ENCODE results near the gene DICER1. TPM values are rescaled to one million over a fixed set of nuclear protein-coding genes. Genes with fewer than 3 reads are reported as not detected.

DICER1 gene
- total and polyA plus RNA-seq, 2 donors (not counting 3 experiments of a cell fraction or from before 2014, with no cell fraction given), result 8.3 to 43.6 TPM

DNA sequence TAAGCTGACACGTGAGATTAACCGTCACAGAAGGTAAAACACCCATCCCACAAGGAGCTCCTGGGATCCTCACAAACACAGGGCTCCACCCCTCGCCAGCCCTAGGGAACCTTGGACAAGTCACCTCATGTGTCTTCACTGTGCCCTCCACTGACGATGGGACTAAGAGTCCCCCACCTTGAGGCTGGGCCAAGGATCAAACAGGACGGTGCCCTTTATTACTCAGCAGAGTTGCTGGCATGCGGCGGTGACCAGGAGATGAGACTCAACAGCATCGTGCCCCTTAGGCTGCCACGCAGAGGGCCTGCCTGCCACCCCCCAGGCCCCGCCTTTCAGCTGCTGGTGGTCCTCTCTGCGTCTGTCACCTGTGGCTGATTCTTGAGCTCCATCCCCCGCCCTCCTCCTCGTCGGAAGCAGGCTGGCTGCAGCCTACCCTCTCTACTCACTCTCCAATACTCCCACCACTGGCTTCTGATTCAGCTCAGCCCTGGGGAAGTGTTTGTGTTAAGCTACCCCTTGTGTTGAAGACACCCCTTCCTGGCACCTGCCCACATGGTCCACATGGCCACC, 105.2 kb downstream of the DICER1 start:
- H3K4me3 ChIP-seq (replicated peaks in 1 of 3; ENCODE audit: insufficient read depth in 1 of 3, low read depth in 1 of 3, low read length in 3 of 3), result no peak overlapping the region
- no peaks in the 10 kb centered on the region for H3K27me3 ChIP-seq (ENCODE audit: control insufficient read depth in 2 of 2, insufficient read depth in 2 of 2, low read length in 2 of 2)
- H2AFZ ChIP-seq (ENCODE audit: low read depth, low read length), result no peak overlapping the region
- H4K20me1 ChIP-seq (replicated peaks; ENCODE audit: control insufficient read depth, extremely low read depth, insufficient read depth, low read length), result no peaks in the 10 kb centered on the region
- ChIA-PET CTCF (no interaction called here), POLR2A (no interaction called here)
- no peaks in the 10 kb centered on the region for H3K36me3 ChIP-seq (ENCODE audit: control insufficient read depth in 2 of 2, extremely low read depth in 1 of 2, insufficient read depth in 2 of 2, low read length in 2 of 2)
- no peaks in the 10 kb centered on the region for H3K9me1 ChIP-seq (replicated peaks; ENCODE audit: control insufficient read depth, extremely low read depth, insufficient read depth, low read length)
- H3K9me3 ChIP-seq (replicated peaks; ENCODE audit: control insufficient read depth, insufficient read depth, low read length), result no peaks in the 10 kb centered on the region
- H3K4me1 ChIP-seq (ENCODE audit: control insufficient read depth, extremely low read depth, insufficient read depth, low read length), result no peaks in the 10 kb centered on the region
- H3K4me2 ChIP-seq (ENCODE audit: insufficient read depth, low read length), result no peak overlapping the region
- BruUV-seq (replicated peaks), result no TSS peak
- dilution Hi-C loops (cut with MboI; ENCODE audit: extremely low pct_ligation_motif_present, low sequenced_read_pairs) (no loop called here), intact Hi-C loops (cut with micrococcal nuclease) (no loop called here)
- DNase-seq (ENCODE audit: low read depth, low spot score) (no peak), FAIRE-seq (no peak)
- no peak overlapping the region for H3K27ac ChIP-seq (ENCODE audit: insufficient read depth, low read depth, low read length)
- TF ChIP-seq MYC (IDR thresholded peaks at IDR 0.05; ENCODE audit: low read depth, low read length), result no peak
- no peak overlapping the region for H3K9ac ChIP-seq (replicated peaks; ENCODE audit: extremely low read depth, insufficient read depth, low read length)
- no peaks in the 10 kb centered on the region for H3K79me2 ChIP-seq (ENCODE audit: control insufficient read depth, insufficient read depth, low read length)

DNA sequence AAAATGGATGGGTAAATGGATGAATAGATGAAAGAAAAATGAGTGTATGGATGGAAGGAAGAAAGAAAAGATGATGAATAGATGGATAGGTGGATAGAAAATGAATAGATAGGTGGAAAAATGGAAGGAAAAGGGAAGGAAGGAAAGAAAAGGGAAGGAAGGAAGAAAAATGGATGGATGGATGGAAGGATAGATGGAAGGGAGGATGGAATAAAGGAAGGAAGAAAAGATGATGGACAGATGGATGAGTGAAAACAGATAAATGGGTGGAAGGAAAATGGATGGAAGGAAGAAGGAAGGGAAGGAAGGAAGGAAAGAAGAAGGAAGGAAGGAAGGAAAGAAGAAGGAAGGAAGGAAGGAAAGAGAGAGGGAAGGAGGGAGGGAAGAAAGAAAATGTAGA, 107.4 kb downstream of the DICER1 start:
- dilution Hi-C loops (cut with MboI; ENCODE audit: extremely low pct_ligation_motif_present, low sequenced_read_pairs) (no loop called here), intact Hi-C loops (cut with micrococcal nuclease) (no loop called here)
- Histone ChIP-seq H3K27me3 (ENCODE audit: control insufficient read depth in 2 of 2, insufficient read depth in 2 of 2, low read length in 2 of 2) (no peaks in the 10 kb centered on the region), H3K4me2 (ENCODE audit: insufficient read depth, low read length) (no peak overlapping the region), H3K79me2 (ENCODE audit: control insufficient read depth, insufficient read depth, low read length) (no peaks in the 10 kb centered on the region), H3K9ac (replicated peaks; ENCODE audit: extremely low read depth, insufficient read depth, low read length) (no peak overlapping the region), H4K20me1 (replicated peaks; ENCODE audit: control insufficient read depth, extremely low read depth, insufficient read depth, low read length) (no peaks in the 10 kb centered on the region), H3K4me1 (ENCODE audit: control insufficient read depth, extremely low read depth, insufficient read depth, low read length) (no peaks in the 10 kb centered on the region), H3K9me3 (replicated peaks; ENCODE audit: control insufficient read depth, insufficient read depth, low read length) (no peaks in the 10 kb centered on the region), H2AFZ (ENCODE audit: low read depth, low read length) (no peak overlapping the region), H3K36me3 (ENCODE audit: control insufficient read depth in 2 of 2, extremely low read depth in 1 of 2, insufficient read depth in 2 of 2, low read length in 2 of 2) (no peaks in the 10 kb centered on the region), H3K27ac (ENCODE audit: insufficient read depth, low read depth, low read length) (no peak overlapping the region), H3K4me3 (replicated peaks in 1 of 3; ENCODE audit: insufficient read depth in 1 of 3, low read depth in 1 of 3, low read length in 3 of 3) (no peak overlapping the region), H3K9me1 (replicated peaks; ENCODE audit: control insufficient read depth, extremely low read depth, insufficient read depth, low read length) (no peaks in the 10 kb centered on the region)
- FAIRE-seq (no peak), DNase-seq (ENCODE audit: low read depth, low spot score) (no peak)
- TF ChIP-seq POLR2A (IDR thresholded peaks at IDR 0.05; ENCODE audit: low read depth, low read length), result no peak
- no peak for TF ChIP-seq GATA2 (IDR thresholded peaks at IDR 0.05; ENCODE audit: insufficient read depth, insufficient read length, low read depth, low read length)
- TF ChIP-seq POLR2AphosphoS5 (IDR thresholded peaks at IDR 0.05; ENCODE audit: insufficient read depth, low read depth, low read length), result no peak
- TF ChIP-seq MYC (IDR thresholded peaks at IDR 0.05; ENCODE audit: low read depth, low read length), result no peak
- no peak for TF ChIP-seq FOS (IDR thresholded peaks at IDR 0.05; ENCODE audit: borderline replicate concordance, insufficient read depth, low read length)
- TF ChIP-seq MAX (IDR thresholded peaks at IDR 0.05; ENCODE audit: insufficient read depth, insufficient read length), result no peak
- no peak for TF ChIP-seq EZH2 (IDR thresholded peaks at IDR 0.05; ENCODE audit: borderline replicate concordance, low read depth, low read length, severe bottlenecking)
- TF ChIP-seq CTCF (IDR thresholded peaks at IDR 0.05; ENCODE audit: extremely low read depth in 1 of 2, insufficient read depth in 1 of 2, low read depth in 1 of 2, low read length in 2 of 2), result no peak
- TF ChIP-seq JUN (IDR thresholded peaks at IDR 0.05; ENCODE audit: borderline replicate concordance, insufficient read depth, insufficient read length, low read depth), result no peak
- POLR2A ChIA-PET, result no interaction called here
- no TSS peak for BruUV-seq (replicated peaks)
- CTCF ChIA-PET, result no interaction called here
